ENCODE measurements around the gene S100A14.

GRCh38 chr1:153569465-153569864 is 46.7 kb downstream of the S100A14 start:
- TF ChIP-seq CTCF (IDR thresholded peaks at IDR 0.05; ENCODE audit: low read depth, low read length, missing input control) = no peak
- no peak for TF ChIP-seq MAX (IDR thresholded peaks at IDR 0.05)
- no peak for TF ChIP-seq GABPA (IDR thresholded peaks at IDR 0.05 in 1 of 2, conservative IDR thresholded peaks at IDR 0.05 in 1 of 2)
- no peak for TF ChIP-seq HNF4A (conservative IDR thresholded peaks at IDR 0.05)
